Measurements from ENCODE around the gene CHRNB2.

CHRNB2 gene

DNA sequence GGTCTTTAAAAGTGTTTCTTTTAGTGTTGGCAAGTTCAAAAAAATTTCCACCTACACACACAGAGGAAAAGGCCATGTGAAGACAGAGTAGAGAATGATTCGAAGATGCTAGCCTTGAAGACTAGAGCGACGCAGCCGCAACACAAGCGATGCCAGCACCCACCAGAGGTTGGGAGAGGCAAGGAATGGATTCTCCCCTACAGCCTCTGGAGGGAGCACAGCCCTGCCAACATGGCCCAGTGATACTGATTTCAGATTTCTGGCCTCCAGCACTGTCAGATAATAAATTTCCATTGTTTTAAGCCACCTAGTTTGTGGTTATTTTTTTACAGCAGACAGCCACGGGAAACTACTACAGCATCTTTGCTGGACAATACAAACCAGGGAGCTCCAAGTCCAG is 47.3 kb downstream of the CHRNB2 start:
- TF ChIP-seq, protein P1, sequence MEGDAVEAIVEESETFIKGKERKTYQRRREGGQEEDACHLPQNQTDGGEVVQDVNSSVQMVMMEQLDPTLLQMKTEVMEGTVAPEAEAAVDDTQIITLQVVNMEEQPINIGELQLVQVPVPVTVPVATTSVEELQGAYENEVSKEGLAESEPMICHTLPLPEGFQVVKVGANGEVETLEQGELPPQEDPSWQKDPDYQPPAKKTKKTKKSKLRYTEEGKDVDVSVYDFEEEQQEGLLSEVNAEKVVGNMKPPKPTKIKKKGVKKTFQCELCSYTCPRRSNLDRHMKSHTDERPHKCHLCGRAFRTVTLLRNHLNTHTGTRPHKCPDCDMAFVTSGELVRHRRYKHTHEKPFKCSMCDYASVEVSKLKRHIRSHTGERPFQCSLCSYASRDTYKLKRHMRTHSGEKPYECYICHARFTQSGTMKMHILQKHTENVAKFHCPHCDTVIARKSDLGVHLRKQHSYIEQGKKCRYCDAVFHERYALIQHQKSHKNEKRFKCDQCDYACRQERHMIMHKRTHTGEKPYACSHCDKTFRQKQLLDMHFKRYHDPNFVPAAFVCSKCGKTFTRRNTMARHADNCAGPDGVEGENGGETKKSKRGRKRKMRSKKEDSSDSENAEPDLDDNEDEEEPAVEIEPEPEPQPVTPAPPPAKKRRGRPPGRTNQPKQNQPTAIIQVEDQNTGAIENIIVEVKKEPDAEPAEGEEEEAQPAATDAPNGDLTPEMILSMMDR (IDR thresholded peaks at IDR 0.05; ENCODE audit: low read depth, low read length), result no peak
- no peak for DNase-seq (ENCODE audit: extremely low read depth, low read depth)

GRCh38 chr1:154615411-154615810 is 47.8 kb downstream of the CHRNB2 start:
- TF ChIP-seq, protein P1 (IDR thresholded peaks at IDR 0.05; ENCODE audit: low read depth, low read length), result no peak
- DNase-seq (ENCODE audit: extremely low read depth, low read depth), result no peak

- TF ChIP-seq, protein P1 (IDR thresholded peaks at IDR 0.05; ENCODE audit: low read depth, low read length), result no peak
- no peak for DNase-seq (ENCODE audit: extremely low read depth, low read depth)
These were observed 49.2 kb downstream of the CHRNB2 start for GRCh38 chr1:154616659-154617345.

DNA sequence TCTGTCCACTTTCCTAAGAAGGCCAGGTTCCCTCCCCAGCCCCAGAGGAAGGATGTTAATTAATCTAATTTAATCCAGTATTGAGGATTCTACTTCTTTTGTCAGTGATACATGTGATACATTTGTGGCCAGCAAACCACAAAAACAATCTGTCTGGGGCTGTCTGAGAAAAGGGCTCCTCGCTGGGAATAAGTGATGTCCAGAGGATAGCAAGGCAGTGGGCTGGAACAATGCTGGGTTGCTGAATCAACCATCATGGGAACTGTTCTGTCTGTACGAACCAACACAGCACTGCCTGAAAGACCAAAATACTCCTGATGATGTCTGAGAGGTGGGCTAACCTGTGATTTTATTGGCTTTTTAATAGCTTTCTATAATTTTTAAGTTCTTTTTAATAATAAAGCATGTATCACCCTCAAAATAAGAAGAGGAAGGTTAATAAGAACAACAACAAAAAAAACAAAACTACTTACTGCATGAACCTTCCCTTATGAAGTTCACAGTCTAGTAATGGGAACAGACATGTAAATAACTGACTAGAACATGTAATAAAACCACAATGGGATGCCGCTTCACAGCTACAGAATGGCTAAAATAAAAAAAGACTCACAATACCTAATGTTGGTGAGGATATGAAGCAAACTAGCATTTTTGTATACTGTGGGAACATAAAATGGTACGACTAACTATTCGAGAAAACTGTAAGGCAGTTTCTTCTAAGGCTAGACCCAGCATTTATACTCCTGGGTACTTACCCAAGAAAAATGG is 51.8 kb downstream of the CHRNB2 start:
- no peak for DNase-seq (ENCODE audit: extremely low read depth, low read depth)
- TF ChIP-seq, protein P1 (IDR thresholded peaks at IDR 0.05; ENCODE audit: low read depth, low read length), result no peak

- DNase-seq (ENCODE audit: extremely low read depth, low read depth), result no peak
- TF ChIP-seq, protein P1 (IDR thresholded peaks at IDR 0.05; ENCODE audit: low read depth, low read length), result no peak
These were observed 53.2 kb downstream of the CHRNB2 start for GRCh38 chr1:154620751-154621150.

DNA sequence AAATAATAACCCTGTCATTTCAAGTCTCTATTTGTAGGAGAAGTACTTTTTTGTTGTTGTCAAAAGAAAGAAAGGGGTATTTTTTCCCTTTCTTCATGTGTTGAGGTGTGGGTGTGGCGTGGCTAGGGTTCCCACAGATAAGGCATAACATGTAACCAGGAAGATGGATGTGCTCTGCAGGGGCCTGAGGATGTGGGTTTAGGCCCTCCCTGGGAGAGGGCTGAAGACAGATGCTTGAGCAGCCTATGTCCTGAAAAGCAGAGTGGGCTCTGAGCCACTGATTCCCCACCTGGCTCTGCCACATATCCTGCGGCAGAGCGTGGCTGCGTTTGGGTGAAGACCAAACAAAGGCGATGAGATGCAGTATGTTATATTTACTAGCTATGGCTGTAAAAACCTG is 54.3 kb downstream of the CHRNB2 start:
- no peak for DNase-seq (ENCODE audit: extremely low read depth, low read depth)
- TF ChIP-seq, protein P1 (IDR thresholded peaks at IDR 0.05; ENCODE audit: low read depth, low read length), result no peak

DNA sequence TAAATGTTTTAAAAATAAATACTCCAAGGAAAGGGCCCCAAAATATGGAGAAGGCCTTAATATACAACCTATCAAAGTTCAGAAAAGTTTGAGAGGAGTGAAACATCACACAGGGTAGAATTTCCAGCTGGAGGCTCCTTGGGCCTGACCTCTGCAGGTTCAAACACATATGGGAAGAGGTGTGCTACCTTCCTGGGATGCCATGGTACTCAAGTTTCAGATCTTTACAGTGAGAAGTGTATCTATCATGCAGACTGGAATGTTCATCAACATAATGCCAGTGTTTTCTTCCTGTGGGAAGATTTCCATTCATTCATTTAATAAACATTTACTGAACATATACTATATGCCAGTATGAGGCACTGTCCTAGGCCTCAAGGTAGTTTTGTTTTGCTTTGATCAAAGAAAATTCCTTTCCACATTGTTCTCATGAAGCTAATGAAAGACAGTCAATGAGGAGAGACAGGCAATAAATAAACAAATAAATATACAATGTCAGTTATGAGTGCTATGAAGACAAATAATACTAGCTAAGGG is 55.0 kb downstream of the CHRNB2 start:
- no peak for DNase-seq (ENCODE audit: extremely low read depth, low read depth)
- TF ChIP-seq, protein P1 (IDR thresholded peaks at IDR 0.05; ENCODE audit: low read depth, low read length), result no peak
